PFSK-1 (cell line): Measurements from ENCODE around the gene MAP3K3. TPM values are rescaled to one million over a fixed set of nuclear protein-coding genes. Genes with fewer than 3 reads are reported as not detected.

Experiments used
- FOXP2 ChIP-seq: optimal IDR thresholded peaks from 2 replicates; pipeline ENCODE3; 2011; ENCODE audit warnings: borderline replicate concordance, control low read depth, inconsistent platforms; ENCODE audit not compliant: insufficient read depth; ENCODE audit errors: extremely low read length, extremely low read depth
- POLR2AphosphoS5 ChIP-seq: IDR thresholded peaks from 2 replicates; pipeline ENCODE4 v1.6.1; 2012; ENCODE audit warnings: low read depth, mild to moderate bottlenecking, control low read depth, low read length, moderate library complexity
- REST ChIP-seq, 2 experiments: IDR thresholded peaks; 2 replicates each; pipeline versions ENCODE4 v1.6.1 to v1.8.0; 2011 to 2012; ENCODE audit warnings: low read depth in 2 of 2, low read length in 2 of 2, control low read depth in 1 of 2, inconsistent platforms in 1 of 2, mild to moderate bottlenecking in 1 of 2, moderate library complexity in 1 of 2; ENCODE audit not compliant: insufficient read depth in 1 of 2
- SIN3A ChIP-seq: IDR thresholded peaks from 2 replicates; pipeline ENCODE4 v1.6.1; 2012; ENCODE audit warnings: mild to moderate bottlenecking, low read length, moderate library complexity, borderline replicate concordance; ENCODE audit not compliant: insufficient read depth
- TAF1 ChIP-seq: IDR thresholded peaks from 2 replicates; pipeline ENCODE4 v1.6.1; 2012; ENCODE audit warnings: low read length, control low read depth, borderline replicate concordance; ENCODE audit not compliant: insufficient read depth
- polyA plus RNA-seq: library from polyadenylated mRNA; unstranded; fragments of >200 nt; gene quantifications from one replicate; pipeline ENCODE4 v1.2.1, GENCODE V29; 2012; ENCODE audit warnings: low read depth, missing spikeins; ENCODE audit not compliant: insufficient read length

MAP3K3 gene
- 31.9 TPM for polyA plus RNA-seq

GRCh38 chr17:63621684-63622573, at the start of gene MAP3K3:
TSS of gene MAP3K3 (plus strand) at chr17:63622417. CDS start at chr17:63622760, 343 bp downstream.
- TF ChIP-seq FOXP2 (no peak), POLR2AphosphoS5 (peak; percentile 97), TAF1 (peak; percentile 87), REST (IDR thresholded peaks at IDR 0.05; ENCODE audit: insufficient read depth in 1 of 2, low read depth in 2 of 2, low read length in 2 of 2) (0 out of 4 replicates have a peak, but pooled peaks of 1 of the 2 experiments have one; percentile 39), SIN3A (peak; percentile 80; the same call in 1 of the 2 replicates)

GRCh38 chr17:63573634-63574033, 48.6 kb upstream of the MAP3K3 start:
- no peak for TF ChIP-seq SIN3A
- no peak for TF ChIP-seq TAF1

GRCh38 chr17:63578027-63578768, 44.0 kb upstream of the MAP3K3 start:
- TF ChIP-seq POLR2AphosphoS5 = no peak

DNA sequence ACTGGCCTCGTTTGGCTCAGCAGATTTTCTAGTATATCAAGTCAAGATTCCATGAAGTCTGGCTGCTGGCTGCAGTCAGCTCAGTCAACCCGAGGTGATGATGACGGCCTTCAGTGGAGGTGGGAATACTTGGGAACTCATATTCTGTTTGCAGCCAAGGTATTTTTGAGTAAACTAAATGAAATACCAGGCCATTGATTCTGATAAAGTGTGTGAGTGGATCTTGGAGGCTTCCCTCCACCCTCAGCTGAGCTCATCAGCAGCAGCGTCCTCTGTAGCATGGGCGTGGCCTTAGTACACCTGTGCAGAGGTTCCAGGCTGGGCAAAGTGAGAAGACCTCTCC, 43.5 kb upstream of the MAP3K3 start:
- TF ChIP-seq FOXP2 (no peak), POLR2AphosphoS5 (no peak), TAF1 (no peak), REST (IDR thresholded peaks at IDR 0.05; ENCODE audit: insufficient read depth in 1 of 2, low read depth in 2 of 2, low read length in 2 of 2) (no peak), SIN3A (no peak)

- no peak for TF ChIP-seq TAF1
- TF ChIP-seq SIN3A = no peak
- TF ChIP-seq FOXP2 = no peak
- TF ChIP-seq POLR2AphosphoS5 = no peak
- TF ChIP-seq REST (IDR thresholded peaks at IDR 0.05; ENCODE audit: insufficient read depth in 1 of 2, low read depth in 2 of 2, low read length in 2 of 2) = no peak
Measured at GRCh38 chr17:63579633-63580032, 42.6 kb upstream of the MAP3K3 start.

DNA sequence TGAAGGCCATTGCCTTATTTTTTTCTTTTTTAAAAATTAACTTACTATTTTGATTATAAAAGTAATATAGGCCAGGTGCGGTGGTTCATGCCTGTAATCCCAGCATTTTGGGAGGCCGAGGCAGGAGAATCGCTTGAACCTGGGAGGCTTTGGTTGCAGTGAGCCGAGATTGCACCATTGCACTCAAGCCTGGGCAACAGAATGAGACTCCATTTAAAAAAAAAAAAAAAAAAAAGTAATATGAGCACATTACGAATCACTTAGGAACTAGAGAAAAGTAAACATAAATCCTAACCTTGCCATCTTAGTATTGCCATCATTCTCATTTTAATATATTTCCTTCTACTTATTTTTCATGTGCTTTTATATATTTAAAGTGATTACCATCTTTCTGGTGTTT, 34.4 kb upstream of the MAP3K3 start:
- TF ChIP-seq TAF1 (no peak), POLR2AphosphoS5 (no peak), SIN3A (no peak), FOXP2 (no peak), REST (IDR thresholded peaks at IDR 0.05; ENCODE audit: insufficient read depth in 1 of 2, low read depth in 2 of 2, low read length in 2 of 2) (no peak)
